SK-N-DZ (cell line): ENCODE results near the gene TMEM62.
"Not testable (repeated sequence)": the region's sequence is repeated elsewhere in the genome, so short reads cannot be mapped to it uniquely, and the experiment has no call there.

ENCODE experiments used
- DNase-seq: peaks from one replicate; pipeline ENCODE4 v3.0.0-alpha.2; 2015; ENCODE audit warnings: low spot score

TMEM62 gene

DNA sequence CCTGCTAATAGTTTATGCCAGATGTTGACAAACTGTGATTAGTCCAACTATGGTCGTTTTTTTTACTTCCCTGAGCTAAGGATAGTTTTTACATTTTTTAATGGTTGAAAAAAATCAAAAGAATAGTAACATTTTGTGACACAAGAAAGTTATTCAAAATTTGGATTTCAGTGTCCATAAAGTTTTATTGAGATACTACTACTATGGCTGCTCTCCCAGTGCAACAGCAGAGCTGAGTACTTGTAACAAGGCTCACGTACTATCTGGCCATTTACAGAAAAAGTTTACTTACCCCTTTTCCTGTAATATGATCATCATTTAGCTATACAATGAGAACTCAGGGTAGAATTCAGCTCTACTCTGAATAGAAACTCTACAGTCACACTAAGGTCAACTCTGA is 11.5 kb upstream of the TMEM62 start:
- DNase-seq: no peak

DNA sequence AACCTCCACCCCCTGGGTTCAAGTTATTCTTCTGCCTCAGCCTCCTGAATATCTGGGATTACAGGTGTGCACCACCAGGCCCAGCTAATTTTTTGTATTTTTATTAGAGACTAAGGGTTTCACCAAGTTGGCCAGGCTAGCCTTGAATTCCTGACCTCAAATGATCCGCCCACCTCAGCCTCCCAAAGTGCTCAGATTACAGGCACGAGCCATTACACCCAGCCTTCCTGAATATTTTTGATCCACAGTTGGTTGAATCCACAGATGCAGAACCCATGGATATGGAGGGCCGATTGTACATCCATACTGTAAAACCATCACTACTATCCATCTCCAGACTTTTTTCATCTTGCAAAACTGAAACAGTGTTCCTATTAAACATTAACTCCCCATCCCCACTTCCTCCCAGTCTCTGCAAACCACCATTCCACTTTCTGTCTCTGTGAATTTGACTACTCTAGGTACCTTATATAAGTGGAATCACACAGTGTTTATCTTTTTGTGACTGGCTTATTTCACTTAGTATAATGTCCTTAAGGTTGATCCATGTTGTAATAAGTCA is 8.2 kb upstream of the TMEM62 start:
- DNase-seq: no peak

DNA sequence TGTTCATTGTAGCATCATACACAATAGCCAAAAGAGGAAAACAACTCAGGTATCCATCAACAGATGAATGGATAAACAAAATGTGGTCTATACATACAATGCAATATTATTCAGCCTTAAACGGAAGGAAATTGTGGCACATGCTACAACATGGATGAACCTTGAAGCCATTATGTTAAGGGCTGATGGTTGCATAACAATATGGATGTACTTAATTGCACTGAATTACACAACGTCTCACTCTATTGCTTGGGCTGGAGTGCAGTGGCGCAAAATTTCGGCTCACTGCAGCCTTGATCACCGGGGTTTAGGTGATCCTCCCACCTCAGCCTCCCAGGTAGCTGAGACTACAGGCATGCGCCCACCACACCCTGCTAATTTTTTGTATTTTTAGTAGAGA is 7.0 kb upstream of the TMEM62 start:
- DNase-seq: no peak

DNA sequence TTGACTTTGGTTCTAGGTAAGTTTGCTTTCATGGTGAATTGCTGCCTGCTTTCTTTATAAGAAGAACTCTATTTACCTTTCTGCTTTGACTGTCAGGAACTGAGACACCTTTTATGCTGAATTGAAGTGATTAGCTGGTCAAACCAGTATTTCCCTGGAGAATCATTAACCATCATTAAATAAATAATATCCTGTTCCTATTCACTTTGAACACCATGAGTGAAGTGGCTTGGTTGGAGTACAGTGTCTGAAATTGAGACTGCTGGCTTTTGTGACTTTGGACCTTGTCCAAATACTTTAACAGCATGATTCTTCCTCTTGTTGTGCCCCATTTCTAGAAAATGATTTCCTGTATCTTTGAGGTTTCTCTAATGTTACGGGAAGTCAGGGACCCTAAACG is 5.6 kb upstream of the TMEM62 start:
- DNase-seq: no peak

DNA sequence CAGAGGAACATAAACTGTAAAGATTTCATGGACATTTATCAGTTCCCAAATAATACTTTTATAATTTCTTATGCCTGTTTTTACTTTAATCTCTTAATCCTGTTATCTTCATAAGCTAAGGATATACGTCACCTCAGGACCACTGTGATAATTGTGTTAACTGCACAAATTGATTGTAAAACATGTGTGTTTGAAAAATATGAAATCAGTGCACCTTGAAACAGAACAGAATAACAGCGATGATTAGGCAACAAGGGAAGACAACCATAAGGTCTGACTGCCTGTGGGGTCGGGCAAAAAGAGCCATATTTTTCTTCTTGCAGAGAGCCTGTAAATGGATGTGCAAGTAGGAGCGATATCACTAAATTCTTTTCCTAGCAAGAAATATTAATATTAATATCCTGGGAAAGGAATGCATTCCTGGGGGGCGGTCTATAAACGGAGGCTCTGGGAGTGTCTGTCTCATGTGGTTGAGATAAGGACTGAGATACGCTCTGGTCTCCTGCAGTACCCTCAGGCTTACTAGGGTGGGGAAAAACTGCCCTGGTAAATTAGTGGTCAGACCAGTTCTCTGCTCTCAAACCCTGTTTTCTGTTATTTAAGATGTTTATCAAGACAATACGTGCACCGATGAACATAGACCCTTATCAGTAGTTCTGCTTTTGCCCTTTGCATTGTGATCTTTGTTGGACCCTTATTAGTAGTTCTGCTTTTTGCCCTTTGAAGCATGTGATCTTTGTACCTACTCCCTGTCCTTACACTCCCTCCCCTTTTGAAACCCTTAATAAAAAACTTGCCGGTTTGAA is 5.0 kb upstream of the TMEM62 start:
- DNase-seq: not testable (repeated sequence)

DNA sequence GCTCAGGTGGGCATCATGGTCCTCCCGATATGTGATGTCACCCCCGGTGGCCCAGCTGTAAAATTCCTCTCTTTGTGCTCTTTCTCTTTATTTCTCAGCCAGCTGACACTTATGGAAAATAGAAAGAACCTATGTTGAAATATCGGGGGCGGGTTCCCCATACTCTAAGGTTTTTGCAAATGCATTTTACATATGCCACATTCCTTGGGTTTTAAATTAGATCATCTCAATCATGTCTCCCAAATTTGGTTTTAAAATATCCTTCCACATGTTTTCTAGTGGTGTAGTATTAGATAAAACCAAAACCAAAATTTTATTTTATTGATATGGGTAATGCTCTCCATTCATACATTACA is 4.4 kb upstream of the TMEM62 start:
- DNase-seq: no peak

DNA sequence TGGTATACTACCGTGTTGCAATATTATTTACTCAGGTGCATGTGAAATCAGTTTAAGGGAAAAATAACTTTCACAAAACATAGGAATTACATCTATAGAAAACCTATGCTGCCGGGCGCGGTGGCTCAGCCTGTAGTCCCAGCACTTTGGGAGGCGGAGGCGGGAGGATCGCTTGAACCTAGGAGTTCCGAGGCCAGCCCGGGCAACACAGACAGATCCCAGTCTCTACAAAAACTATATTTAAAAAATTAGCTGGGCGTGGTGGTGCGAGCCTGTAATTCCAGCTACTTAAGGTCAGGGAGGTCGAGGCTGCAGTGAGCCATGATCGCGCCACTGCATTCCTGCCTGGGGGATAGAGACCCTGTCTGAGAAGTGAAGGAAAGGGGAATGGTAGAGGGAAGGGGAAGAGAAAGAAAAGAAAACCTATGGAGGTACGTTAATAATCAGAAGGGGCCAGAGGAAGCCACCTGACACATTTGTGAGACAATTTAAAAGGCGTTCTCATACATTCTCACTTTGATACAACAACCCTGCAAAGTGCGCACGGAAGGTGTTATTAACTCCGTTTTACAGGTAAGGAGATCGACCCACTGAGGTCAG is 456 bp upstream of the TMEM62 start:
- no peak for DNase-seq

DNA sequence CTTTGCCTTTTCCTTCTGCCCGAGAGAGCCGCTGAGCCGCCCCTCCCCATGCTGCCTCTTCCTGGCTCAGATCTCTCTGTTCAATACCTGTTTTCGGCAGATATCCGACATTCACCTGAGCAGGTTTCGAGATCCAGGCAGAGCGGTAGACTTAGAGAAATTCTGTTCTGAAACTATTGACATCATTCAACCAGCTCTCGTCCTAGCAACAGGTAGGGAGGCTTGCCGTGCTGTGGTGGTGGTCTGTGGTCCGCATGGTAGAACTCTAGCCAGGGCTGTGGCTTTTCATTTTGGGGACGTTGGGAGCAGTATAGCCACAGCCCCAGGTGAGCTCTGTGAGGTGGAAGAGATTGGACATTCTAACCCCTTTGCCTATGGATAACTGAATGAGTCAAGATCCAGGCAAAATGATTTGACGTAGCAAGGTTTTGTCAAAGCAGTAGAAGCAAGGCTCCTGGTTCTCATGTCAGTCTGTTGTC is 810 bp downstream of the TMEM62 start:
- DNase-seq: no peak

DNA sequence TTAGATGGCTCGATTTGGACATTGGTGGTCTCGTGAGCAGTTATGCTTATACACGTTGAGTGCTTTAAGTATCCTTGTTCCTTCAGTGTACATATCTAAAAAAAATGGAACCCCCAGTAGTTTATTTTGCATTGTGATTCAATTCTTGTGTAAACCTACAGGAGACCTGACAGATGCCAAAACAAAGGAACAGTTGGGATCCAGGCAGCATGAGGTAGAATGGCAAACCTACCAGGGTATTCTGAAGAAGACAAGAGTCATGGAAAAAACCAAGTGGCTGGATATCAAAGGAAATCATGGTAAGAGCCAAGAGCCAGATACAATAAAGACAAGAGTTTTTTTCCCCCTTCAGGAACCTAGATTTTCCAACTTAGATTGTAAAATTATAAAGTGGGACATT is 2.0 kb downstream of the TMEM62 start:
- no peak for DNase-seq

DNA sequence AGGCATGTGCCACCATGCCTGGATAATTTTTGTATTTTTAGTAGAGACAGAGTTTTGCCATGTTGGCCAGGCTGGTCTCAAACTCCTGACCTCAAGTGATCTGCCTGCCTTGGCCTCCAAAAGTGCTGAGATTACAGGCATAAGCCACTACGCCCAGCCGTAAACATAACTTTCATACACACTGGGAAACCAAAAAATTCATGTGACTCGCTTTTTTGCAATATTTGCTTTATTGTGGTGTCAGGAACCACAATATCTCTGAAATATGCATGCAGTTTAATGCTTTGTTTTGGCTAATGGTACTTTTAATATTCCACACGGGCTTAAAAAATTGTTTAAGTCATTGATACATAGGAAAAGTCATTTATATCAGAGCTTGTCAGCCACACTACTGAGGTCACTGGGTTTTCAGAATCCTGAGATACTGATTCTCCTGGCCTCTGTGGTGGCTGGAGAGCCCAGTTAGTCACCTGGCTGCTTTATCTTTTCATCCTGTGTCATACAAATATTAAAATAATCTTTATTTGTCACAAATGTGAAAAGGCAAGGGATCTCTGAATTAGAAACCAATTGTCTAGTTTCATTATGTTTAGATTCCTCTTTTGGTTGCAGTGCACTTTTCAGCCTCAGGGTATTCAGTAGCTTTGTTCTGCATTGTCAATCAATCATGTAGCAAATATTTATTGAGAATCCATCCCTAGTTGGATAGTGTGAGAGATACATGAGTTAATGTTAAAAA is 10.0 kb downstream of the TMEM62 start:
- DNase-seq: no peak

DNA sequence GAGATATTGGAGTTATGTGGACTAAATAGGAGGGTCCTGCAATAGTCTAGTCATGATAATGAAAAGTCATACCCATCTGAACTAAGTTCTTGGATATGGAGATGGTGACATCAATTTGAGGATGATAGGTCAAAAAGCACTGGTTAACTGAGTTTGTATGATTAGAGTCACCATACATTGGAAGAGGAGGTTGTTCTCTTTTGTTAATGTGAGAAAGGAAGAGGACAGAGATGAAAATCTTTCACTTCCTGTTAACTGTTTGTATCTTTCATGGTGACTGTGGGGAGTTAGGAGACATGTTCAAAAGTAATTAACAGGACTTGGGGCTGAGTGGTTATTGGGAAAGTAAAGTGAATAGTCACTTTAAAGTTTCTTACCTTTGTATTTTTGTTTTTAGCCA is 11.1 kb downstream of the TMEM62 start:
- no peak for DNase-seq

DNA sequence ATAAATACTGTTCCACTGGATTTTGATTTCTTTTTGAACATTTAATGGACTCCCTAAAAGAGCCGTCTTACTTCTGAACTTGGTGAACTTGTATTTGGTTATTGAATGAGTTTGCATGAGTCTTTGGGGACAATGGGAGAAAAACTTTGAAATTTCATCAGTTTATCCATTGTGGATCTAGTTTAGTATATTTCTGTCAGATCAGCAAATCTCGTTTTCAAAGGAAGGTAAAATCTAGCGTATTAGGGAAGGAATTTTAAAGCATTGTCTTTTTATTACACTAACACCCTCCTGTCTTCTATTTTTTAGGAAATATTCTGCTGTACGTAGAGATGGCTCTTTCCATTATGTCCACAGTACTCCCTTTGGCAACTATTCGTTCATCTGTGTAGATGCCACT is 12.8 kb downstream of the TMEM62 start:
- DNase-seq: no peak

DNA sequence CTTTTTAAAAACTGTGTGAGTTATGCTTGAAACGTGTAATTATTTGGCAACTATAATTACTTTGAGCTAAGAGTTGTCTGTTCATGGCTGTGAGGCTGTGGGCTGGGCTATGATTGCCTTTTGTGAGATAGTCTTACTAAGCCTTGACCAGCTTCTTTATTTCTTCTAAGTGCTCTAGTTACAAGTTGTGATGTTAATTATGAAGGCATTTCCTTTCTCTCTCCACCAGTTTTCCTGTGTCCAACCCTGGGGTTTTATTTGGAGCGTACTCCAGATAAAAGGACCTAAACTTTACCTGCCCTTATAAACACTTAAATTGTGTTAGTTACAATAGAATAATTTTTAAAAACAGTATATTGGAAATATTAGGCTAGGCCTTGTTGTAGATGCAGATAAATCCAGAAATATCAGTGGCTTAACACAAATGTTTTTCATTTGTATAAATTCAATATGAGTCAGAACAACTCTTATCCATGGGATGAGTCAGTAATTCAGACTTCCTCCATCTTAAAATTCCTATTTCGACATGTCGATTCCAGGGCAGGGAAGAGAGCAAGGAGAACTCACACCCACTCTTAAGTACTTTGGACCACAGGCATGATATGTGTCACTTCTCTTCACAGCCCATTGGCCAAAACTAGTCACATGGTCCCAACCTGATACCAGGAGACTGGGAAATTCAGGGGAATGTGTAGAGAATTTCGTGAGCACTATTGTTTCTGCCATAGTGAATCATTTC is 17.0 kb downstream of the TMEM62 start:
- no peak for DNase-seq

DNA sequence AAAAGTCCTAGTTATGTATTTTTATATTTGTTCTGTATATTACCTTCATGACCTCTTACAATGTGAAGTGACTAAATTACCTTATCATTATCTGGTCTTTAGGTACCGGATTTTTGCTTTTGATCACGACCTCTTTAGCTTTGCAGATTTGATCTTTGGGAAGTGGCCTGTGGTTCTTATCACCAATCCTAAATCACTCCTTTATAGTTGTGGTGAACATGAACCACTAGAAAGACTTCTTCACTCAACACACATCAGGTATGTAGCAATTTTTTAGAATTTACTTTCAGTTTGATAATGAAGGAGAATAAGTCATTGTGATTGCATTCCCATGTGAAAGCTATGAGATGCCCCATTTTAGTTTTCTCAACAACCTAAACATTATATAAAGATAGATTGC is 18.3 kb downstream of the TMEM62 start:
- DNase-seq: no peak

DNA sequence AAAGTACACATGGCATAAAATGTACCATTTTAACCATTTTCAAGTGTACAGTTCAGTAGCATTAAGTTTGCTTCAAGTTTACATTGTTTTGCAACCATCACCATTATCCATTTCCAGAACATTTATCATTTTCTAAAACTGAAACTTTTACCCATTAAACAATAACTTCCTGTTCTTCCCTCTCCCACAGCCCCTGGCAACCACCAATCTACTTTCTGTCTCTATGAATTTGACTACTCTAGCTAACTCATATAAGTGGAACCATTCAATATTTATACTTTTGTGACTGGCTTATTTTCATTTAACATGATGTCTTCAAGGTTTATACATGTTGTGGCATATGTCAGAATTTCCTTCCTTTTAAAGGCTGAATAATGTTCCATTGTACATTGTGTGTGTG is 19.9 kb downstream of the TMEM62 start:
- DNase-seq: no peak

DNA sequence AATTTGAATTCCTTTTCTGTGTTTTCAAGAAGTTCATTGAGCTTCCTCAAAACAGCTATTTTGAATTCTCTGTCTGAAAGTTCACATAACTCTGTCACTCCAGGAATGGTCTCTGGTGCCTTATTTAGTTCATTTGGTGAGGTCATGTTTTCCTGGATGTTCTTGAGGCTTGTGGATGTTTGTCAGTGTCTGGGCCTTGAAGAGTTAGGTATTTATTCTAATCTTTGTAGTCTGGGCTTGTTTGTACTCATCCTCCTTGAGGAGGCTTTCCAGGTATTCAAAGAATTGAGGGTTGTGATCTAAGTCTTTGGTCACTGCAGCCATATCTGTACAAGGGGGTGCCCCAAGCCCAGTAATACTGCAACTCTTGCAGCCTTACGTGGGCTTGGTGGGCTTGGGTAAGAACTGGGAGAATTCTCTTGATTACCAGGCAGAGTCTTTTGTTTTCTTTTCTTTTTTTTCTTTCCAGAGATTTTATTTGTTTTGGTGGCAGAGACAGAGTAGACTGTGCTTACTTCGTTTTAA is 32.5 kb downstream of the TMEM62 start:
- no peak for DNase-seq

DNA sequence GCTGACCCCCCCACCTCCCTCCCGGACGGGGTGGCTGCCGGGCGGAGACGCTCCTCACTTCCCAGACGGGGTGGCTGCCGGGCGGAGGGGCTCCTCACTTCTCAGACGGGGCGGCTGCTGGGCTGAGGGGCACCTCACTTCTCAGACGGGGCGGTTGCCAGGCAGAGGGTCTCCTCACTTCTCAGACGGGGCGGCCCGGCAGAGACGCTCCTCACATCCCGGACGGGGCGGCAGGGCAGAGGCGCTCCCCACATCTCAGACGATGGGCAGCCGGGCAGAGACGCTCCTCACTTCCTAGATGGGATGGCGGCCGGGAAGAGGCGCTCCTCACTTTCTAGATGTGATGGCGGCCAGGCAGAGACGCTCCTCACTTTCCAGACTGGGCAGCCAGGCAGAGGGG is 33.9 kb downstream of the TMEM62 start:
- DNase-seq: not testable (repeated sequence)

DNA sequence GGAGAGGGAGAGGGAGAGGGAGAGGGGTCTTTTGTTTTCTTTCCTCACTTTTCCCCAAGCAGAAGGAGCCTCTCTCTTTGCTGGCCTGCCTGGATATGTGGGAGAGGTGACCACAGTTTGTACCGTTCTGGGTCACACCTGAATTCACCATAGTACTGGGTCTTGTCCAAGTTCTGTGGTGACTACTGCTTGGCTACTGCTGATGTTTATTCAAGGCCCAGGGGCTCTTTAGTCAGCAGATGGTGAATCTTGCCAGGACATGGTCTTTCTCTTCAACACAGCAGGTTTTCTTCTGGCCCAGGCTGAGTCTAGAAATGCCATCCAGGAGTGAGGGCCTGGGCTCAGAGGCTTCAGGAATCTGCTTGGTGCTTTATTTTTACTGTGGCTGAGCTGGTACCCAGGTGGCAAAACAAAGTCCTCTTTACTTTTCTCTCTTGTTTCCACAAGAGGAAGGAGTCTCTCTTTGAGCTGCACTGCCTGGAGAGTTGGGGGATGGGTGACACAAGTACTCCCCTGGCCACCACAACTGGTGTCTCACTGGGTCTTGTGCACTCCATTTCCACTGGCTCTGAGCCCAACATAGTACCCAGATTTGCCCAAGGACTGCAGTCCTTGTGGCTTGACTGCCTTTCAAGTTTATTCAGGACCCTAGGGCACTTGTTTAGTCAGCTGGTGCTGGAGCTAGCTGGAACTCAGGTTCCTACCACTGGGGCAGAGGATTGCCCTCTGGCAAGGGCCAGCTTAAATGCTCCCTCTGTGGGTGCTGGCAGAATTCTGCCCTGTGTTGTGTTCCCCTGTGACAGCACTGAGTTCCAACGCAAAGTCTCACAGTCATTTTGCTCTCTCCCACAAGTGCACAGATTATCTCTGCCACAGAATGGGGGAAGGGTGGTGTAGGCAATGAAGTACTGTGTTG is 35.1 kb downstream of the TMEM62 start:
- DNase-seq: no peak

DNA sequence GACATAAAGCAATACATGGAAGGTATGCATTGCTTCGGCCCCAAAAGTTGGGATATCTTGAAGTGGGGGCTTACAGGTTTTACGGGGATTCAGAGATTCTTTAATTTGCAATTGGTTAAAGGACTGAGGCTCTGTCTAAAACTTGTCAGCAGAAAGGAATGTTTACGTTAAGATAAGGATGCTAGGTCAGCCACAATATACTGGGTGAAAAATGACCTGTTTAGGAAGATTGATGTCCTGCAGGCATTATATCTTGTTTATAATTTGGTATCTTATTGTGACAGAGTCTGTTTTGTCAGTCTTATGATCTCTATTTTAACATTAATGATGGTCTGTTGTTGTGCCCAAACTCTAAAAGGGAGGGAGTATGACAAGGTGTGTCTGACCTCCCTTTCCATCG is 36.5 kb downstream of the TMEM62 start:
- no peak for DNase-seq

DNA sequence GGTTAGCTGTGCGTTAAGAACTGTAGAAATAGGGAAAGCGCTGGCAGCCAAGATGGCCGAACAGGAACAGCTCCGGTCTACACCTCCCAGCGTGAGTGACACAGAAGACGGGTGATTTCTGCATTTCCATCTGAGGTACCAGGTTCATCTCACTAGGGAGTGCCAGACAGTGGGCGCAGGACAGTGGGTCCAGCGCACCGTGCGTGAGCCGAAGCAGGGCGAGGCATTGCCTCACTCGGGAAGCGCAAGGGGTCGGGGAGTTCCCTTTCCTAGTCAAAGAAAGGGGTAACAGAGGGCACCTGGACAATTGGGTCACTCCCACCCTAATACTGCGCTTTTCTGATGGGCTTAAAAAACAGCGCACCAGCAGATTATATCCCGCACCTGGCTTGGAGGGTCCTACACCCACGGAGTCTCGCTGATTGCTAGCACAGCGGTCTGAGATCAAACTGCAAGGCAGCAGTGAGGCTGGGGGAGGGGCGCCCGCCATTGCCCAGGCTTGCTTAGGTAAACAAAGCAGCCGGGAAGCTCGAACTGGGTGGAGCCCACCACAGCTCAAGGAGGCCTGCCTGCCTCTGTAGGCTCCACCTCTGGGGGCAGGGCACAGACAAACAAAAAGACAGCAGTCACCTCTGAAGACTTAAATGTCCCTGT is 42.4 kb downstream of the TMEM62 start:
- DNase-seq: not testable (repeated sequence)
